Dedifferentiated amniotic fluid mesenchymal stem cell (primary cell): ENCODE measurements around the gene TRMT10A.
A peak's percentile ranks its signal among the peaks of the same experiment; 100 is the strongest.

Source experiments
- DNase-seq: peaks from one replicate; pipeline ENCODE4 v3.0.0-alpha.2; 2016; ENCODE audit errors: extremely low spot score

TRMT10A gene

DNA sequence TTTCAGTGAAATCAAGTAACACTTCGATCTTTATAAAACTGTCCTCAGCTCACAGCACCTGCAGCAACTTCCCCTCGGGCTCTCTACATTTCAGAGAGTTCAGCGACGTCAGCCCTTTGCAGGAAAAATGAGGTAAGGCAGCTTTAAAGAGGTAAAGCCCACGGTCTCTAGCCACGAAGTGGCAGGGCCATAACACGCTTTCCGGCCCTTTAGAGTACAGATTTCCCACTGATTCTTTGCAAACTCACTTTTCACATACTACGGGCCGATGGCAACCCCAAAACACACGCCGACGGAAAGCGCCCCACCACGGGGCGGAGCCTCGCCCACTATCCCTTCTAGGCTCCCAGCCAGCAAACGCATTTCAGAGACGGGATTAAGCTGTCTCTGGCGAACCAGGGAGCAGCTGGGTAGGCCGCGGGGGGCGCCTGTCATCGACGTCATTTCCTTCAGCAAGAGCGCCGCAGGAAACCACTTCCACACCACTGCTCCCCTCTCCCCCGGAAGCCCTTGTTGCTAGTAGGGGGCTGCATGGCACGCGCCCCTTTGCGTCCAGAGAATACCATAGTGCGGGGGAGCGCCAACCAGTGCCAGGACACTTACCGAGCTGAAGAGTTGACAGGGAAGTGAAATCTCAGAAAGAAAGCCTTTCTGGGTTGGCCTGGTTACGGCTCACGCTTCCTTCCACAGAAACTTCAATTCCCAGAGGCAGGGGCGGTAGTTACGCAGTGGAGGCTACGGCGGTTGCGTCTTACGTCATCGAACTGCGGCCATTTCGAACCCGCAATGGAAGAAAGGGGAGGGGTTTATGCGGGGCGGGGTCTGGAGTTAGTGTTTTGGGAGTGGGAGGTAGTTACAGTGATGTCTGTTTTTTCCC is at the start of gene TRMT10A:
TSS of gene TRMT10A (minus strand) at position 730 of the 877 bp plus-strand sequence. CDS start 4,701 bp downstream, outside the sequence.
- DNase-seq, result peak; percentile 99

DNA sequence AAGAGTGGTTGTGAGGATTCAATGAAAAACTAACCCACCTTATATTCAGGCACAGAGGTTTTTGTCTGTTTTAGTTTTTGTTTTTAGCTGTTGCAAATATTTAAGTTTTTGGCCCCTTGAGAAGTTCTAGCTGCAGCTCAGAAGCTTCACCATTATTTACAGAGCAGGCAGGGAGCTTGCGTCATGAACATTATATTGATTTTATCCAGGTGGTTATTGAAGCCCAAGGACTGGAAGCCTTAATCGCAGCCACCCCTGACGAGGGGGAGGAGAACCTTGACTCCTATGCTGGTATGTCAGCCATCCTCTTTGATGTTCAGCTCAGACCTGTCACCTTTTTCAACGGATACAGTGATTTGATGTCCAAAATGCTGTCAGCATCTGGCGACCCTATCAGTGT is 48.9 kb upstream of the TRMT10A start:
- no peak for DNase-seq

- DNase-seq, result no peak
Measured at GRCh38 chr4:99612281-99612680, 48.4 kb upstream of the TRMT10A start.

- no peak for DNase-seq
Measured at GRCh38 chr4:99610605-99611175, 46.9 kb upstream of the TRMT10A start.

DNA sequence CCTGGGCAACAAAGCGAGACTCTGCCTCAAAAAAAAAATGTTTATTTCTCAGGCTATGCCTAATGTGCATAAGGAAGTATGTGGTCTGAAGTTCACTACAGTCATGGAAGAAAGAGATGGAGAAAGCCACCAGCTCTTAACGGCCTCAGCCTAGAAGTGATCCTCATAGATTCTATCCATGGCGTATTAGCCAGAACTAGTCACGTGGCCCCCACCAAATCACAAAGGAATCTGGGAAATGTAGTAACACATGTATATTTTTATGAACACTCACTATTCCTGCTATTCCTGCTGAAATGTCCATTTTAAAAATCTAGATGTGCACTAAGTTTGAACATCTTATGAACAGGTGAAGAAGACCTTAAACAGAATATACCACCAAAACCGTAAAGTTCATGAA is 44.6 kb upstream of the TRMT10A start:
- no peak for DNase-seq

GRCh38 chr4:99606716-99607115 is 42.9 kb upstream of the TRMT10A start:
- no peak for DNase-seq

GRCh38 chr4:99594818-99595217 is 31.0 kb upstream of the TRMT10A start:
- DNase-seq, result no peak

DNA sequence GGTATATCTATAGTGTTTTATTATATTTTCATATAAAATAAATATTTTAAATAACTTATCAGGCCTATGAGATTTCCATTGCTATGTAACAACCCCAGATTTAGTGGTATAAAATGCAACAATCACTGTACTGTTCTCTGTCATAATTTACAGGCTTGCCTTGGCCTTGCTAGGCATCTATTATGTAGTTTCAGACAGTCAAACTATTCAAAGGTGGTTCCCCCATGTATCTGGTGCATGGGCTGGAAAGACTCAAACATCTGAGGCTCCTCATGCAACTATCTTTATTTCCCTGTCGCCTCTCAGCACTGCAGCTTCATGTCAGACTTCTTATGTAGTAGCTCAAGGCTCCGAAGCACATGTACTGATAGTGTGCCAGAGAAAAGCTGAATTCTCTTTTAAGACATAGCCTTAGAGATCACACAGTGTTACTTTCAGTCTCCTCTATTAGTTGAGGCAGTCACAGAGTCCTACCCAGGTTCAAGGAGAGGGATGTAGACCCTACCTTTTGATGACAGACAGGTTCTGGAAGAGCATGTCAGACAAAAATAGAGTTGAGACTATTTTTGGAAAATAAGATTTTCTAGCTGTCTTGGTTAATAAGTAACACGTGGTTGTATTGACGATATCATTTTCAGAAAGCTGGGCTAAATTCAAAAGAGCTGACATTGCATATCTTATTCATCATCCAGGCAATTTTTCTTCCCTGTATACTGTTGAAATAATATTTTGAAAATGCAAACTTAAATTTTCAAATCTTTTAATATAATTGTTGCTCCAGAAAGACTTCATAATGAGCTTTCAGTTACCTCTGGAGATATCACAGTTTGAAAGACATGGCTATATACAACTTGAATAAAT is 30.2 kb upstream of the TRMT10A start:
- no peak for DNase-seq

GRCh38 chr4:99591757-99592156 is 27.9 kb upstream of the TRMT10A start:
- DNase-seq, result no peak

DNA sequence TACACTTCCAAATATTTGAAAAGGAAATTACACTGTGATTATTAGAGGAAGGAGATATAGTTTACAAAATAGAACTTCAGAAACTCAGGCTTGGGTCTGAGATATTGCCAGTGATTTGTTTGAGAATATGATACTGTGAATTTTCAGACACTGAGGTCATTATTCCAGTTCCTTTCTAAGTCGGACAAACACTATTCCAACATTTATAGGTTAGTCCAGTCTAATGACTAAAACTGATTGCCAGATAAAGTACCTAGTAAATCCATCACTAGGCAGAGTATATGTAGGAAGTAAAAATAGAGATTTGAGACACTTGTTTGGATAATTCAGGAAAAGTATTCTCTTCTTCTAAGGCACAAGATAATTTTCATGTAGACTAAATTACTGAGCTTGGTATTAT is 24.0 kb upstream of the TRMT10A start:
- no peak for DNase-seq

DNA sequence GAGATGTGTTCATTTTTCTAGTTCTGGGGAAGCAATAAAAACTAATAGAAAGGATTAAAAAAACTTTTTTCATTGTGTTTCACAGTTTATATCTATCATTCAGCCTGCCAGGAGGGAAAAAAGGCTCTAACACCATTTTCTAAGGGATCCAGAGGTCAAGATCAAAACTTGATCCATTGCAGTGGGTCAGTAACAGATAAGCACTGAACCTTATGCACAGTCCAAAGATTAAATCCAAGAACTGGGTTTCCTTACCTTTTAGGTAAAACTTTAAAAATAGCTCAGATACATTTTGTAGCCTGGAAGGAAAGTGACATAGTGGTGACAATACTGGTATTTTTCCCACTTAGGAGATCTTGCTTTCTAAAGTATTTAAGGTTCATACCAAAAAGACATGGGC is 23.5 kb upstream of the TRMT10A start:
- no peak for DNase-seq

- no peak for DNase-seq
Measured at GRCh38 chr4:99586797-99587196, 23.0 kb upstream of the TRMT10A start.

- DNase-seq, result no peak
Measured at GRCh38 chr4:99586322-99586721, 22.5 kb upstream of the TRMT10A start.

DNA sequence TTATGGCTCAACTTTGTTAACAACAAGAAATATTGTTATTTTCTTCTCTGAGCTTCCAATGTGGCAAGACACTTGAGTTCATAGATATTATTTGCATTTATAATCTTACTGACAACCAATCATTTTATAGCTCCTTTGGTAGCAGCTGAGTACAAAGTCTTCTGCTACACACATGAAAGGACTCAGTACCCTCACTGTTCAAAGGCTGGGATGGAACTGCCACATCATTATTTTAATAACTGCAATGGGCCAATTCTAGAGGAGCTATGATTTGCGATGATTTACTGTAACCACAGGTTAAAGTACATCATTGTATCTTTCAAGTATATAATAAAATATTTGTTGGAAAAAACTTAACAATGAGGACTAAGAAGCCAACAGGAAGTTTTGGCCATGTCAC is 21.7 kb upstream of the TRMT10A start:
- DNase-seq, result no peak

- no peak for DNase-seq
Measured at GRCh38 chr4:99578714-99579113, 14.9 kb upstream of the TRMT10A start.

DNA sequence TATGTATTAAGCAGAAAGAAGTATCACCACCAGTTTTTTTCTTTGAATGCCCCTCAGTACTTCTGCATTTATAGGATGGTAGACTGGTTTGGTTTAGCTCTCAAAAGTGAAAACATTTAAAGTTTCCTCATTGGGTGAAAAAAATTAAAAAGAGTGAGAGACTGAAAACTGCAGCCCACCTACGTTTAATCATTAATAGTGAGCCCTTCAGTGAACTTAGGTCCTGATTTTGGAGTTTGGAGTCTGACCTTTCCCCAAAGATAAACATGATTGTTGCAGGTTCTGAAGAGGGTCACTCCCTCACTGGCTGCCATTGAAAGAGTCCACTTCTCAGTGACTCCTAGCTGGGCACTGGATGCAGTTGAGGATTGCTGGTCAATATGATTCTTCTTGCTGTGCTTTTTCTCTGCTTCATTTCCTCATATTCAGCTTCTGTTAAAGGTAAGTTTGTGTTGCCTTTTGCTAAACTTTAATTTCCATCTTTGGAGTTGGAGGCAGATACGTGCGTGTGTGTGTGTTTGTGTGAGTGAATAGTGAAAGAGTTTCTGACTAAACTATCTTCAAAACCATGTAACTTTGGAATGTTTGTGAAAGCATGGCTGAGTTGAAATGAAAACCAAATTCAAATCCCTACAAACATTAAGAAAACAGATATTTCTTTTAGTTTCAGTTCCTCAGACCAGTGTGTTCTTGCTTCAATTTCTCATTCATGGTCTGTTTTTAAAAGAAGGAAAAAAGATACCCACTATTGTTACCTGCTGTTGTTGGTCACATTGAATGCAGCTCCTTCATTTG is 10.9 kb upstream of the TRMT10A start, which contains the start of gene MTTP:
TSS of gene MTTP (plus strand) at position 295 of the 795 bp plus-strand sequence. CDS start at position 381, 86 bp downstream.
- no peak for DNase-seq

DNA sequence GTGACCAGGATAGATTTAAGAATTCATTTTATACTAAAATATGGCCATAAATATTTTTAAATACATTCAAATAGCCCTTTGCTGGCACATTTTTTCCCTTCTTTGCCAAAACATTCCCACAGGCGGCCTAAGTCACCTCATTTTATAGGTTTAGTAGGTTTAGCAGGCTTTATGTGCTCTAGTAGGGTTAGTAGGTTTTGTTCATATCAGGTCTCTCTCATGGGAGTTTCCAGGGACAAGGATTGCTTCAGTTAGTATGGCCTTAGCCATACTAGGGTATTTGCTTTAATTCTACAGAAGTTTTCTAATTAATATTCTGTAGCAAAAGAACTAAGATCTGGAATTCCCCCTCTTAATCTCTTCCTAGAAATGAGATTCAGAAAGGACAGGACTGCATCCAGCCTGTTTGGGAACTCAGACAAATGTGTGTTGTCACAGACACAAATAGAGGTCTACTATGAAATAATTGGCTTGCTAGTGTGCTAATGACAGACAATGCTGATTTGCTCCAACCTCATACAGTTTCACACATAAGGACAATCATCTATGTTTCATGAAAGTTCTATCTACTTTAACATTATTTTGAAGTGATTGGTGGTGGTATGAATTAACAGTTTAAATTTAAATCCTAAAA is 10.0 kb upstream of the TRMT10A start:
- DNase-seq, result no peak

GRCh38 chr4:99572527-99573240 is 8.8 kb upstream of the TRMT10A start:
- no peak for DNase-seq

DNA sequence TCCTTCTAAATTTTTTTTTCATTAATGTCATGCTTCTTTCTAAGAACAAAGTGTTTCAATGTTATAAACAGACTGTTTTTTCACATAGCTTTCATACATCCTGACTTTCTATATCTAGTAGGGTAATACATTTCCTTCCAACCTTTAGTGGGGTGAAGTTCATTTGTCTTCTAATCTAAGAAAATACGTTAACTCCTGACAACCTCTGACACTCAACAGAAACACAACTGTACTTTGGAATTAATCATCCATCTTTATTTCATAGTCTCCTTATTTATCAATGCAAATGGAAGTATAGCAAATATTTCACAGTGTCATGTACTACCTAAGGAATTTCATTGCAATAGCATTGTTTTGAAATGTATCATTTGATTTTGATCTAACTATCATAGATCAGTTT is 8.0 kb upstream of the TRMT10A start:
- DNase-seq, result no peak

- no peak for DNase-seq
Measured at GRCh38 chr4:99564921-99565320, 1.1 kb upstream of the TRMT10A start.
